PFSK-1 (cell line): ENCODE results near the gene THSD7B.

Source experiments
- POLR2AphosphoS5 ChIP-seq: IDR thresholded peaks from 2 replicates; pipeline ENCODE4 v1.6.1; 2012; ENCODE audit warnings: low read depth, mild to moderate bottlenecking, control low read depth, low read length, moderate library complexity
- REST ChIP-seq, 2 experiments: IDR thresholded peaks; 2 replicates each; pipeline versions ENCODE4 v1.6.1 to v1.8.0; 2011 to 2012; ENCODE audit warnings: low read depth in 2 of 2, low read length in 2 of 2, control low read depth in 1 of 2, inconsistent platforms in 1 of 2, mild to moderate bottlenecking in 1 of 2, moderate library complexity in 1 of 2; ENCODE audit not compliant: insufficient read depth in 1 of 2

- TF ChIP-seq POLR2AphosphoS5 (no peak), REST (IDR thresholded peaks at IDR 0.05; ENCODE audit: insufficient read depth in 1 of 2, low read depth in 2 of 2, low read length in 2 of 2) (no peak)
These were observed 646.2 kb downstream of the THSD7B start for GRCh38 chr2:137411585-137411984.
